Measurements from ENCODE around the gene RASAL1.
"Not testable (repeated sequence)": the region's sequence is repeated elsewhere in the genome, so short reads cannot be mapped to it uniquely, and the experiment has no call there.

Gene RASAL1

GRCh38 chr12:113141716-113142115 is 6.2 kb upstream of the RASAL1 start:
- DNase-seq: not testable (repeated sequence)

GRCh38 chr12:113140706-113141105 is 5.1 kb upstream of the RASAL1 start:
- DNase-seq: no peak

- DNase-seq: no peak
Observed at GRCh38 chr12:113138826-113139225, 3.3 kb upstream of the RASAL1 start.

GRCh38 chr12:113137861-113138783 is 2.6 kb upstream of the RASAL1 start:
- DNase-seq: no peak

- no peak for DNase-seq
Observed at GRCh38 chr12:113136990-113137511, 1.5 kb upstream of the RASAL1 start.

- DNase-seq: peak; percentile 54 to 70
Observed at GRCh38 chr12:113136128-113136989, 798 bp upstream of the RASAL1 start.

GRCh38 chr12:113134521-113134951 is 1.0 kb downstream of the RASAL1 start:
- no peak for DNase-seq

- DNase-seq: no peak
Observed at GRCh38 chr12:113134071-113134470, 1.5 kb downstream of the RASAL1 start.

GRCh38 chr12:113133666-113134065 is 1.9 kb downstream of the RASAL1 start:
- no peak for DNase-seq

- DNase-seq: no peak
Observed at GRCh38 chr12:113133036-113133435, 2.5 kb downstream of the RASAL1 start.

- DNase-seq: no peak
Observed at GRCh38 chr12:113131556-113131955, 4.0 kb downstream of the RASAL1 start.

GRCh38 chr12:113130457-113131135 is 5.0 kb downstream of the RASAL1 start:
- DNase-seq: peak in 1 of 2 donors; percentile 28

GRCh38 chr12:113129664-113130456 is 5.7 kb downstream of the RASAL1 start:
- no peak for DNase-seq

GRCh38 chr12:113128802-113129663 is 6.5 kb downstream of the RASAL1 start:
- no peak for DNase-seq

GRCh38 chr12:113127791-113128199 is 7.8 kb downstream of the RASAL1 start:
- no peak for DNase-seq

GRCh38 chr12:113120670-113121370 is 14.7 kb downstream of the RASAL1 start:
- DNase-seq: no peak

GRCh38 chr12:113119980-113120669 is 15.4 kb downstream of the RASAL1 start:
- DNase-seq: no peak

GRCh38 chr12:113118142-113118541 is 17.4 kb downstream of the RASAL1 start:
- DNase-seq: no peak

- not testable (repeated sequence) for DNase-seq
Observed at GRCh38 chr12:113117684-113118083, 17.9 kb downstream of the RASAL1 start.

- no peak for DNase-seq
Observed at GRCh38 chr12:113116875-113117274, 18.7 kb downstream of the RASAL1 start.

Measured in CD4-positive, alpha-beta T cell treated with Interleukin-1 beta for 1 hour (primary cell).